ENCODE results near the gene GATB.

GATB gene, protein sequence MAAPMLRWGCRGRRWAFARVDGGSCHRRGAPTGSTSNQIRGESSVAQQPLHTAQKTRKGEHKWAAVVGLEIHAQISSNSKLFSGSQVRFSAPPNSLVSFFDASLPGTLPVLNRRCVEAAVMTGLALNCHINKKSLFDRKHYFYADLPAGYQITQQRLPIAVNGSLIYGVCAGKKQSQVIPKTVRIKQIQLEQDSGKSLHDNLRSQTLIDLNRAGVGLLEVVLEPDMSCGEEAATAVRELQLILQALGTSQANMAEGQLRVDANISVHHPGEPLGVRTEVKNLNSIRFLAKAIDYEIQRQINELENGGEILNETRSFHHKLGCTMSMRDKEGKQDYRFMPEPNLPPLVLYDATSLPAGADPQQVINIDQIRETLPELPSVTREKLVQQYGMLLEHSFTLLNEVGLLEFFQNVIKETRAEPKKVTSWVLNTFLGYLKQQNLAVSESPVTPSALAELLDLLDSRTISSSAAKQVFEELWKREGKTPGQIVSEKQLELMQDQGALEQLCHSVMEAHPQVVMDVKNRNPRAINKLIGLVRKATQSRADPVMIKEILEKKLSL

DNA sequence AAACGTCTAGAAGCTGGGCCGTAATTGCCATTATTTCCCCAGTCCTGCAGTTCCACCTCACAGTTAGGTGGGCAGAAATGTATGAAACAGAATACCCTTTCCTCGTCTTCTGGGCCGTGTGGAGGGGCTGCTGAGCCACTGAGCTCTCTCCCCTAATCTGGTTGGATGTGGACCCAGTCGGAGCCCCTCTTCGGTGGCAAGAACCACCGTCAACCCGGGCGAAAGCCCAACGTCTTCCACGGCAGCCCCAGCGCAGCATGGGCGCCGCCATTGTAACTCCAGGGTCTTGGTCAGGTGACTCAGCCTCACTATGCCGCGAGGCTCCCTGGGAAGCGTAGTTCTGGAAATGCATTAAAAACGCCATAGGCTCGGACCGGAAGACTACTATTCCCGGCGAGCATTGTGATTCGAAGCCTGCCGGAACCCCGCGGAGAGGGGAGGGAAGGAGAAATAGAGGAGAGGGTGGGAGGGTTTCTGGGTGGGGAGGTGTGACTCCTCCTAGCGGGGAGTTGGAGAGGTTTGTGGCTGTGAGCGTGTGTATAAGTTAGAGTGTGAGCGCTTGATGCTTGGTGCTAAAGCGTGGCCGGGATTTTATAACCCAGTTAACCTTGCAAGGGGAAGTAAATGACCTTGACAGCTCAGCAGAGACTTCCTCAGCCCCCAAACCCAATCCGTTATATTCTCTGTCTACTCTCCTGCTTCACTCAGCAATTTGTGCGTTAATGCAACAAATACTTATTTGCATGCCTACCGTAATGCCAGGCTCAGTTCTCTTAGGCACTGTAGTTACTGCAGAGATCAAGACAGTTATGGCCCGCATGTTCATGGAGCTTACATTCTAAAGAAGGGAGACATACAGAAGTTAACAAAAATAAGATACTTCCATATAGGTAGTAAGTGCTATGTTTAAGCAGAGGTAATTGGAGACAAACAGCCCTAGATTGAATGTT lies at the start of gene GATB:
TSS of gene GATB (minus strand) at position 296 of the 950 bp plus-strand sequence. CDS start at position 271, 25 bp downstream.
- DNase-seq (ENCODE audit: low spot score), result peak; percentile 90
- Mint-ChIP-seq H3K4me1 (ENCODE audit: low read depth) (peaks cover 20% of the 10 kb centered on the region), H3K27ac (peak within 1 kb of the TSS; percentile 96), H3K9me3 (no peaks in the 10 kb centered on the region), H3K4me3 (peak within 1 kb of the TSS; percentile 98), H3K27me3 (ENCODE audit: low read depth) (peaks cover 4% of the 10 kb centered on the region), H3K36me3 (ENCODE audit: low read depth) (peaks cover 1% of the 10 kb centered on the region)

GRCh38 chr4:151810476-151810875 lies 49.7 kb upstream of the GATB start:
- Mint-ChIP-seq H3K36me3 (ENCODE audit: low read depth) (no peaks in the 10 kb centered on the region), H3K4me3 (no peak overlapping the region), H3K27me3 (ENCODE audit: low read depth) (no peaks in the 10 kb centered on the region), H3K27ac (no peak overlapping the region), H3K4me1 (ENCODE audit: low read depth) (no peaks in the 10 kb centered on the region), H3K9me3 (no peaks in the 10 kb centered on the region)
- no peak for DNase-seq (ENCODE audit: low spot score)

- H3K4me1 Mint-ChIP-seq (ENCODE audit: low read depth), result no peaks in the 10 kb centered on the region
- no peak overlapping the region for H3K27ac Mint-ChIP-seq
- no peaks in the 10 kb centered on the region for H3K36me3 Mint-ChIP-seq (ENCODE audit: low read depth)
- H3K9me3 Mint-ChIP-seq, result no peaks in the 10 kb centered on the region
- H3K27me3 Mint-ChIP-seq (ENCODE audit: low read depth), result no peaks in the 10 kb centered on the region
- no peak for DNase-seq (ENCODE audit: low spot score)
- no peak overlapping the region for H3K4me3 Mint-ChIP-seq
Observed at GRCh38 chr4:151809716-151810115, 48.9 kb upstream of the GATB start.

GRCh38 chr4:151808542-151808941 lies 47.7 kb upstream of the GATB start:
- Mint-ChIP-seq H3K9me3 (no peaks in the 10 kb centered on the region), H3K27me3 (ENCODE audit: low read depth) (no peaks in the 10 kb centered on the region), H3K4me3 (no peak overlapping the region), H3K27ac (no peak overlapping the region), H3K4me1 (ENCODE audit: low read depth) (no peaks in the 10 kb centered on the region), H3K36me3 (ENCODE audit: low read depth) (no peaks in the 10 kb centered on the region)
- no peak for DNase-seq (ENCODE audit: low spot score)

- no peak overlapping the region for H3K4me3 Mint-ChIP-seq
- no peaks in the 10 kb centered on the region for H3K27me3 Mint-ChIP-seq (ENCODE audit: low read depth)
- no peaks in the 10 kb centered on the region for H3K9me3 Mint-ChIP-seq
- no peak for DNase-seq (ENCODE audit: low spot score)
- H3K4me1 Mint-ChIP-seq (ENCODE audit: low read depth), result no peaks in the 10 kb centered on the region
- H3K36me3 Mint-ChIP-seq (ENCODE audit: low read depth), result no peaks in the 10 kb centered on the region
- no peak overlapping the region for H3K27ac Mint-ChIP-seq
Observed at GRCh38 chr4:151808120-151808529, 47.3 kb upstream of the GATB start.

DNA sequence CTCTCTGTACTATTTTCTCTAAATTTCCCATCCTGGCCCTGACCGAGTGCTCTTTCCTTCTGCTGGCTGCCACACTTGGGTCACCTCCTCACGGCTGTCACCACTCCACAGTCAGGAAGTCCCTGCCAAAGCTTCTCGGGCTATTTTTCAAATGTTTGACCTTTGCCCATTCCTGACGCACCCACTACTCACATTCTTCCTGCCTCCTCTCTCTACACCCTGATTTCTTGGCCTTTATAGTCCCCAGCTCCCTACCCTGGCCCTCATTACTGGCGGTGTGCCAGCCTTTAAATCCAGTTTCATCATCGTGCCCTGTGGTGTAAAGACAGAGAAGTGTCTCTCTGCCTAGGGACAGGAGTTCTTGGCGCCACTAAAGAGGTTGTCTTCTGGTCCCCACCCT lies 46.4 kb upstream of the GATB start:
- no peak for DNase-seq (ENCODE audit: low spot score)
- Mint-ChIP-seq H3K27me3 (ENCODE audit: low read depth) (no peaks in the 10 kb centered on the region), H3K36me3 (ENCODE audit: low read depth) (no peaks in the 10 kb centered on the region), H3K9me3 (no peaks in the 10 kb centered on the region), H3K27ac (no peak overlapping the region), H3K4me1 (ENCODE audit: low read depth) (no peaks in the 10 kb centered on the region), H3K4me3 (no peak overlapping the region)

DNA sequence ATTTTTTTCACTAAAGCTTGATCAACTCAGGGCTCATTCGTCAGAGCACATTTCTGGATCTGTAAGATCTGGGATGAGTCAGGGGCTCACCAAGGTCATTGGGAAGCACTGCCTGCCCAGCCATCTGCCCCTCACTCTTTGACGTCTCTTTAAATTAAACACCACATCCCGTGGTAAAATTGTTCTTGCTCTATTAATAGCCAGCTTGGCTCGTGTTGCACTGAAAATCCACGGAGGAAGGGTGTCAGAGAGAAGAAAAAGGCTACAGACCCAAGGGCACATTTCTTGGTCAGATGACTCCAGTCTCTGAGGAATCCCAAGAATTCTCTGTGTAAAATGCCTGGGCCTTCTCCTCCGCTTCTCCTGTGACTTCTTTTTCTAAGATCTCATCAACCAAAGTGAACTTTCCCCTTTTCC lies 45.7 kb upstream of the GATB start:
- no peak for DNase-seq (ENCODE audit: low spot score)
- Mint-ChIP-seq H3K27ac (no peak overlapping the region), H3K4me1 (ENCODE audit: low read depth) (no peaks in the 10 kb centered on the region), H3K9me3 (no peaks in the 10 kb centered on the region), H3K36me3 (ENCODE audit: low read depth) (no peaks in the 10 kb centered on the region), H3K4me3 (no peak overlapping the region), H3K27me3 (ENCODE audit: low read depth) (no peaks in the 10 kb centered on the region)

DNA sequence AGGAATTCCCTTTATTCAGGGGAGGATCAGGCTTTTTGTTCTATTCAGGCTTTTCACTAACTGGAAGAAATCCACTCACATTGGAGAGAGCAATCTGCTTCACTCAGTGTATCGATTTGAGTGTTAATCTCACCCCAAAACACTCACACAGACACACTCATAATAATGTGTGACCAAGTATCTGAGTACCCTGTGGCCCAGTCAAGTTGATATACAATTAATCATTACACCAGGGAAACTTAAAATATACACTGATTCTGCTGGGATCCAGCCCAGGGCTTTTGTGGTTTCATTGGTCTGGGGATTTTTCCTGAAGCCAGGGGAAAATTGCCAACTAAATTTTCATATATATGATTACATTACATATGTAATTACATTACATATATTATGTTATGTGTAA lies 44.0 kb upstream of the GATB start:
- DNase-seq (ENCODE audit: low spot score), result no peak
- no peaks in the 10 kb centered on the region for H3K36me3 Mint-ChIP-seq (ENCODE audit: low read depth)
- no peak overlapping the region for H3K4me3 Mint-ChIP-seq
- no peak overlapping the region for H3K27ac Mint-ChIP-seq
- H3K27me3 Mint-ChIP-seq (ENCODE audit: low read depth), result no peaks in the 10 kb centered on the region
- H3K9me3 Mint-ChIP-seq, result no peaks in the 10 kb centered on the region
- H3K4me1 Mint-ChIP-seq (ENCODE audit: low read depth), result no peaks in the 10 kb centered on the region

- H3K4me1 Mint-ChIP-seq (ENCODE audit: low read depth), result no peaks in the 10 kb centered on the region
- no peak overlapping the region for H3K4me3 Mint-ChIP-seq
- H3K27ac Mint-ChIP-seq, result no peak overlapping the region
- H3K36me3 Mint-ChIP-seq (ENCODE audit: low read depth), result no peaks in the 10 kb centered on the region
- H3K9me3 Mint-ChIP-seq, result no peaks in the 10 kb centered on the region
- H3K27me3 Mint-ChIP-seq (ENCODE audit: low read depth), result no peaks in the 10 kb centered on the region
- DNase-seq (ENCODE audit: low spot score), result no peak
Observed at GRCh38 chr4:151804086-151804630, 43.4 kb upstream of the GATB start.

DNA sequence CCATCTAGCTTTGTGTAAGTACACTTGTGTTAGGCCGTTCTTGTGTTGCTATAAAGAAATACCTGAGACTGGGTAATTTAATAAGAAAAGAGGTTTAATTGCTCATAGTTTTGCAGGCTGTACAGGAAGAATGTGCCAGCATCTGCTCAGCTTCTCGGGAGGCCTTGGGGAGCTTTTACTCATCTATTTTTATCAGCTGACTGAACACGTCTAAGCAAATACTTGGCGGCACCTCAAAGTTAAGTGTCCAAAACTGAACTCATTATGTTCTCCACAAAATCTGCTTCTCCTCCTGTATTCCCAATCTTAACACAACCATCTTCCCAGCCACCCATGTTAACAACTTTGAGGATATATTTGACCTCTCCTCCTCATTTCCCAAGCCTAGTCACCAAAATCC lies 42.4 kb upstream of the GATB start:
- no peaks in the 10 kb centered on the region for H3K4me1 Mint-ChIP-seq (ENCODE audit: low read depth)
- no peak for DNase-seq (ENCODE audit: low spot score)
- H3K27me3 Mint-ChIP-seq (ENCODE audit: low read depth), result no peaks in the 10 kb centered on the region
- no peaks in the 10 kb centered on the region for H3K9me3 Mint-ChIP-seq
- no peak overlapping the region for H3K4me3 Mint-ChIP-seq
- H3K36me3 Mint-ChIP-seq (ENCODE audit: low read depth), result no peaks in the 10 kb centered on the region
- no peak overlapping the region for H3K27ac Mint-ChIP-seq

GRCh38 chr4:151801547-151802516 lies 41.0 kb upstream of the GATB start:
- H3K36me3 Mint-ChIP-seq (ENCODE audit: low read depth), result no peaks in the 10 kb centered on the region
- no peaks in the 10 kb centered on the region for H3K4me1 Mint-ChIP-seq (ENCODE audit: low read depth)
- peak; percentile 20 for DNase-seq (ENCODE audit: low spot score)
- no peaks in the 10 kb centered on the region for H3K9me3 Mint-ChIP-seq
- H3K27me3 Mint-ChIP-seq (ENCODE audit: low read depth), result no peaks in the 10 kb centered on the region
- no peak overlapping the region for H3K27ac Mint-ChIP-seq
- H3K4me3 Mint-ChIP-seq, result no peak overlapping the region

- Mint-ChIP-seq H3K27ac (no peak overlapping the region), H3K27me3 (ENCODE audit: low read depth) (no peaks in the 10 kb centered on the region), H3K36me3 (ENCODE audit: low read depth) (no peaks in the 10 kb centered on the region), H3K9me3 (no peaks in the 10 kb centered on the region), H3K4me1 (ENCODE audit: low read depth) (no peaks in the 10 kb centered on the region), H3K4me3 (no peak overlapping the region)
- DNase-seq (ENCODE audit: low spot score), result no peak
Observed at GRCh38 chr4:151799417-151800012, 38.7 kb upstream of the GATB start.

Measured in T-helper 2 cell treated with Interferon-gamma antibody and Interleukin-4, amounts not matched to agents 5 μg/mL and 100 μg/mL, for 36 hours (primary cell).